Brain microvascular endothelial cell (primary cell): ENCODE results near the gene SLC27A2.

ENCODE experiments used
- DNase-seq: peaks from one replicate; pipeline ENCODE4 v3.0.0-alpha.2; 2020
- H3K27ac ChIP-seq: fragments of 250-450 bp; sonication (Bioruptor Pico); 2 replicates; pipeline ENCODE4 v1.5.1; 2020; ENCODE audit warnings: mild to moderate bottlenecking, moderate library complexity
- H3K27me3 ChIP-seq: fragments of 250-450 bp; sonication (Bioruptor Pico); replicated peaks from 2 replicates; pipeline ENCODE4 v1.5.1; 2020; ENCODE audit warnings: mild to moderate bottlenecking
- H3K36me3 ChIP-seq: fragments of 250-450 bp; sonication (Bioruptor Pico); replicated peaks from 2 replicates; pipeline ENCODE4 v1.5.1; 2020; ENCODE audit warnings: mild to moderate bottlenecking
- H3K4me3 ChIP-seq: 2 replicates; pipeline ENCODE4 v1.5.1; 2011; ENCODE audit warnings: low read depth, mild to moderate bottlenecking, control low read depth, low read length, moderate library complexity
- in situ Hi-C: cut with HindIII; loops from 2 replicates; pipeline ENCODE4 v1.10.0; 2017; ENCODE audit warnings: low sequenced_read_pairs, low pct_ligation_motif_present
- TF ChIP-seq, protein P1 (sequence below): IDR thresholded peaks from 2 replicates; pipeline ENCODE4 v1.5.1; 2011; ENCODE audit warnings: low read depth, mild to moderate bottlenecking, moderate library complexity, low read length, control low read depth, inconsistent platforms; ENCODE audit errors: missing control alignments

Gene SLC27A2

DNA sequence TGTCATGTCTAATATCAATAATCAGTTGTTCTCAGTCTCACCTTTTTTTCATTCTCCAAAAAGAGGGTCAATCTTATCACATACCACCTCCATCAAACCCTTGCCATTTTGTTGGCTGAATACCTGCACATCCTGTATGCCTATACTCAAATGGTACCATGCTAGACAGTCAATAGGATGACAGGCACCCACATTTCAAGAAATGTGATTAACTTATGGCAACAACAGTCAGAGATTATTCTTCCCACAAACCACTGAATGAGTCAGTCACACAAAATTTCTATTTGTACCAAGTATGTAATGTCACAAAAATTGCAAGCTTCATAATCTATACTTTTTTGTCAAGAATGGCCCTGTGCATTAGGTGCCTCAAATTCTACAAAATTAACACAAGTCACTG is 5.1 kb upstream of the SLC27A2 start:
- H3K4me3 ChIP-seq: no peak overlapping the region
- H3K27ac ChIP-seq: no peak overlapping the region
- H3K27me3 ChIP-seq: peaks cover 16% of the 10 kb centered on the region
- in situ Hi-C loops: no loop called here
- DNase-seq: peak; percentile 23
- no peaks in the 10 kb centered on the region for H3K36me3 ChIP-seq
- TF ChIP-seq, protein P1, sequence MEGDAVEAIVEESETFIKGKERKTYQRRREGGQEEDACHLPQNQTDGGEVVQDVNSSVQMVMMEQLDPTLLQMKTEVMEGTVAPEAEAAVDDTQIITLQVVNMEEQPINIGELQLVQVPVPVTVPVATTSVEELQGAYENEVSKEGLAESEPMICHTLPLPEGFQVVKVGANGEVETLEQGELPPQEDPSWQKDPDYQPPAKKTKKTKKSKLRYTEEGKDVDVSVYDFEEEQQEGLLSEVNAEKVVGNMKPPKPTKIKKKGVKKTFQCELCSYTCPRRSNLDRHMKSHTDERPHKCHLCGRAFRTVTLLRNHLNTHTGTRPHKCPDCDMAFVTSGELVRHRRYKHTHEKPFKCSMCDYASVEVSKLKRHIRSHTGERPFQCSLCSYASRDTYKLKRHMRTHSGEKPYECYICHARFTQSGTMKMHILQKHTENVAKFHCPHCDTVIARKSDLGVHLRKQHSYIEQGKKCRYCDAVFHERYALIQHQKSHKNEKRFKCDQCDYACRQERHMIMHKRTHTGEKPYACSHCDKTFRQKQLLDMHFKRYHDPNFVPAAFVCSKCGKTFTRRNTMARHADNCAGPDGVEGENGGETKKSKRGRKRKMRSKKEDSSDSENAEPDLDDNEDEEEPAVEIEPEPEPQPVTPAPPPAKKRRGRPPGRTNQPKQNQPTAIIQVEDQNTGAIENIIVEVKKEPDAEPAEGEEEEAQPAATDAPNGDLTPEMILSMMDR: no peak

DNA sequence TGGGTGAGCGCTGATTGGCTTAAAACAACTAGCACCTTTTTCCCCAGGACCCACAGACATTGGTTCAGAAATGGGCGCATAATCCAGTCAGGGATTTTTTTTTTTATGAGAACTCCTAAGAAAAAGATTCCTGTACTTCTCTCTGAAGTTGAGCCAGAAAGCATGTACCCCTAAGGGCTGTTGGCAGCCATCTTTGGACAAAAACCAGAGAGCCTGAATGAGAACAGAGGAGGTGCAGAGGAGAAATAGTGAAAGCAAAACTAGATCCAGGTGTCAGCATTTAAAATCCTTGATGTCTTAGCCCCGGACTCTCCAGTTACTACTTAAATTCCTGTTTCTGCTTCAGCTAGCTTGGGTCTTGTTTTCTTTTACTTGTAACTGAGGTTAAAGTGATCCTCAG is 1.9 kb upstream of the SLC27A2 start:
- Histone ChIP-seq H3K36me3 (no peaks in the 10 kb centered on the region), H3K27ac (no peak overlapping the region), H3K4me3 (no peak overlapping the region), H3K27me3 (peaks cover 28% of the 10 kb centered on the region)
- in situ Hi-C loops: no loop called here
- TF ChIP-seq, protein P1: no peak
- DNase-seq: no peak

DNA sequence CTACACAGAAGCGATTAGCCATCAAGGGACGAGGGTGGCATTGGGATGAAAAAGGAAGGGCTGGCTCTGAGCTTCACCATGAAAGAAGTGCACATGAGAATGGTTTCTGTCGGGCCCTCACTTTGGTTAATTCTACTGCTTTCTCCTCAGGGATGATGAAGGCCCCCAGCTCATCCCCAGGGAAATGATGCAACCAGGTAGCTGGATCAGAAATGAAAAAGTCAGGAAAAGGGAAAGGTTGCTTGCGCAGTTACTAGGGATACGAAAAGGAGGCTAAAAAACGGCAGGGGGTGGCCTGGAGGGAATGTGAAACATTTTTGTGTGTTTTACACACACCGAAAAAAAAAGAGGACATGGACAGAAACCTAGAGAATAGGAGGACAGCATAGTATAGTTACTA is 1.4 kb upstream of the SLC27A2 start:
- in situ Hi-C loops: no loop called here
- Histone ChIP-seq H3K27ac (no peak overlapping the region), H3K4me3 (no peak overlapping the region), H3K27me3 (peaks cover 28% of the 10 kb centered on the region), H3K36me3 (no peaks in the 10 kb centered on the region)
- TF ChIP-seq, protein P1: no peak
- no peak for DNase-seq

DNA sequence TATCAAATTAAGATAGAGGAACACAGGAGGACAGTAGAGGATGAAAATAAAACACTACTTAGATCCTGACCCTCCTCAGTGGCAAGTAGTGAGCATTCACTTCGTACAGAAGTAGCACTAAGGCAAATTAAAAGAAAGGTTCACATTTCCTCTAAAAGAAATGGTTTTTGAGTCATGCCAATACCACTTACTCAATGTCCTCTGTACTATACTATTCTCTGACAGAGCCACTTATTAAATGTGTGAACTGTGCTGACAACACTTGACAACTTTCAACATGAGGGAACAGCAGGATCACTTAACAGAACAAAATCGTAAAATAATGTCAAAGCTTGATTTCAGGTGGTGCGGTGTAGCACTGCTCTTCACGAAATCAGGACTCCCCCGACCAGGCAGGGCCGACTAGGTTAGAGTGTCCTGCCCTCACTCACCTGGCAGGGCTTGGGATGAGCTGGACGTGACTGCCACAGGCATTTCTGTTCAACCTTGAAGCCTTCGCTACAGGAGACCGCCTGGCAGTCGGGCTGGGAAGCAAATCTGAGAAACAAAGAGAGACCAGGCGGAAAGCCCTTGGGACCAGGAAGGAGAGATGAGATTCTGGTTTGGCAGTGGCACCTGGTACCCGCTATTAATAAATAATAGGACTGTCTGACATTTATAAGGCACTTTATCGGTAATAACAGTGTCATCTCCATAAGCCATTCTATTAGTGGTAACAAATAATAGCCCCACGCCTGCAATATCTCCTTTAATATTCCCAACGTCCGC is 611 bp upstream of the SLC27A2 start:
- Histone ChIP-seq H3K36me3 (no peaks in the 10 kb centered on the region), H3K27me3 (peaks cover 28% of the 10 kb centered on the region), H3K27ac (no peak overlapping the region), H3K4me3 (no peak overlapping the region)
- DNase-seq: no peak
- in situ Hi-C loops: no loop called here
- TF ChIP-seq, protein P1: no peak

DNA sequence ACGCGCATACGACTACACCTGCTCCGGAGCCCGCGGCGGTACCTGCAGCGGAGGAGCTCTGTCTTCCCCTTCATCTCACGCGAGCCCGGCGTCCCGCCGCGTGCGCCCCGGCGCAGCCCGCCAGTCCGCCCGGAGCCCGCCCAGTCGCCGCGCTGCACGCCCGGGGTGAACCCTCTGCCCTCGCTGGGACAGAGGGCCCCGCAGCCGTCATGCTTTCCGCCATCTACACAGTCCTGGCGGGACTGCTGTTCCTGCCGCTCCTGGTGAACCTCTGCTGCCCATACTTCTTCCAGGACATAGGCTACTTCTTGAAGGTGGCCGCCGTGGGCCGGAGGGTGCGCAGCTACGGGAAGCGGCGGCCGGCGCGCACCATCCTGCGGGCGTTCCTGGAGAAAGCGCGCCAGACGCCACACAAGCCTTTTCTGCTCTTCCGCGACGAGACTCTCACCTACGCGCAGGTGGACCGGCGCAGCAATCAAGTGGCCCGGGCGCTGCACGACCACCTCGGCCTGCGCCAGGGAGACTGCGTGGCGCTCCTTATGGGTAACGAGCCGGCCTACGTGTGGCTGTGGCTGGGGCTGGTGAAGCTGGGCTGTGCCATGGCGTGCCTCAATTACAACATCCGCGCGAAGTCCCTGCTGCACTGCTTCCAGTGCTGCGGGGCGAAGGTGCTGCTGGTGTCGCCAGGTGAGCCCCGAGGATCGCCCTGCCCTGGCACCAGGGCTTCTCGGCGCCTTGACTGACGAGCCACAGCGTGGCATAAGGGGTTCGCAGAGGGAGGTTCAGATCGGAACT is 420 bp downstream of the SLC27A2 start:
- no peak for DNase-seq
- in situ Hi-C loops: no loop called here
- TF ChIP-seq, protein P1: no peak

More for the DNA sequence above, 420 bp downstream of the SLC27A2 start:
- H3K27ac ChIP-seq: no peak overlapping the region
- H3K4me3 ChIP-seq: peak overlapping the region; percentile 48
- no peaks in the 10 kb centered on the region for H3K36me3 ChIP-seq
- peaks cover 28% of the 10 kb centered on the region for H3K27me3 ChIP-seq
